SIG-M5 treated with dmso at 0.1 percent for 504 hours (cell line): Measurements from ENCODE around the gene ANKS1A.

Source experiments
- DNase-seq: peaks from one replicate; lab custom pipeline; 2025; ENCODE audit not compliant: unreplicated experiment; lab: John Stamatoyannopoulos, UW

Gene ANKS1A

DNA sequence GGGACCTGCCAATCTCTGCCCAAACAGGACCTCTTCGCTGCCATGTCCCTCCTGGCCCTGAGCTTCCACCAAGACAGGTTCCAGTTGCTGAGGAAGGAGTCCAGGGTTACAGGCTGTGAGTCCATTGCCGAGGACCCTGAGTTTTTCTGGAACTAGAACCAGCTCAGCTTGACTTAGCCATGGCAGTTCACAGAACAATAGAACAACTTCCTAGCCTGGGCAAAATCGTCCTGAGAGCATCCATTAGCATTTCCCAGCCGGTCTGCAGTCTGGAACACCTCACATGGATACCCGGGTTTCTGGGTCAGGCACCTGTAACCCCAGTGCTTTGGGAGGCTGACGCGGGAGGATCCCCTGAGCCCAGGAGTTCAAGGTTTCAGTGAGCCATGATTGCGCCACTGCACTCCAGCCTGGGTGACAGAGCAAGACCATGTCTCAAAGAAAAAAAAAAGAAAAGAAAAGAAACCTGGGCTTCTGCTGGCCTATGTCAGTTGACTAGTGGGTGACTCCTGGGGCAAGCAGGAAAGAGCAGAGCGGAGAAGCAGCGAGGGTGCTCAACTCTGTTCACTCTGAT lies 161.8 kb downstream of the ANKS1A start:
- no peak for DNase-seq

DNA sequence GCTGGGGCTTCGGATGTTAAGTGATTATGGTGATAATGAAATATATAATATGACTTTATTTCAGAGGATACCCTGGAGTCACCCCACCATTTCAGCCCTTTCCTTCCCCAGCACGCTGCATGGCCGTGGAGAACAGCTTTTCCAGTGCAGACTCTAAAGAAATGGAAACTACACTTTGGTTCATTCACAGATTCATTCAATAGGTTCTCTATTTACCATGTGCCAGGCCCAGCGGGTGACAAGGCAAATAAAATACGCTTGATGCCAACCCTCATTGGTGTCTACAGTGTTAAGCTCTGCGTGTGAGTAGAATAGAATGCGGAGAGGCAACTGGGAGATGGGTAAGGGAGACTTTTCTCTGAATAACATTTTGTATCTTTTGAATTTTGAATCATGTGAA lies 162.3 kb downstream of the ANKS1A start:
- no peak for DNase-seq

DNA sequence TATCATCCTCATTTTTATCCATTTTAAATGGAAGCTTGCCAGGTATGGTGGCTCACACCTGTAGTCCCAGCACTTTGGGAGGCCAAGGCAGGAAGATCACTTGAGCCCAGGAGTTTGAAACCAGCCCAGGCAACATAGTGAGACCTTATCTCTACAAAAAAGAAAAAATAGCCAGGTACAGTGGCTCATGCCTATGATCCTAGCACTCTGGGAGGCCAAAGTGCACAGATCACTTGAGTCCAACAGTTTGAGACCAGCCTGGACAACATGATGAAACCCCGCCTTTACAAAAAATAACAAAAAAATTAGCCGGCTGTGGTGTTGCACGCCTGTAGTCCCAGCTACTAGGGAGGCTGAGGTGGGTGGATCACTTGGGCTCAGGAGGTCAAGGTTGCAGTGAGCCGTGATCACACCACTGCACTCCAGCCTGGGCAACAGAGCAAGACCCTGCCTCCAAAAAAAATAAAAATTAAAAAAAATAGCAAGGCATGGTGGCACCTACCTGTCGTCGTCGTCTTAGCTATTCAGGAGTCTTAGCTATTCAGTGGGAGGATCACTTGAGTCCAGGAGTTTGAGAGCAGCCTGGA lies 163.0 kb downstream of the ANKS1A start:
- DNase-seq, result no peak

DNA sequence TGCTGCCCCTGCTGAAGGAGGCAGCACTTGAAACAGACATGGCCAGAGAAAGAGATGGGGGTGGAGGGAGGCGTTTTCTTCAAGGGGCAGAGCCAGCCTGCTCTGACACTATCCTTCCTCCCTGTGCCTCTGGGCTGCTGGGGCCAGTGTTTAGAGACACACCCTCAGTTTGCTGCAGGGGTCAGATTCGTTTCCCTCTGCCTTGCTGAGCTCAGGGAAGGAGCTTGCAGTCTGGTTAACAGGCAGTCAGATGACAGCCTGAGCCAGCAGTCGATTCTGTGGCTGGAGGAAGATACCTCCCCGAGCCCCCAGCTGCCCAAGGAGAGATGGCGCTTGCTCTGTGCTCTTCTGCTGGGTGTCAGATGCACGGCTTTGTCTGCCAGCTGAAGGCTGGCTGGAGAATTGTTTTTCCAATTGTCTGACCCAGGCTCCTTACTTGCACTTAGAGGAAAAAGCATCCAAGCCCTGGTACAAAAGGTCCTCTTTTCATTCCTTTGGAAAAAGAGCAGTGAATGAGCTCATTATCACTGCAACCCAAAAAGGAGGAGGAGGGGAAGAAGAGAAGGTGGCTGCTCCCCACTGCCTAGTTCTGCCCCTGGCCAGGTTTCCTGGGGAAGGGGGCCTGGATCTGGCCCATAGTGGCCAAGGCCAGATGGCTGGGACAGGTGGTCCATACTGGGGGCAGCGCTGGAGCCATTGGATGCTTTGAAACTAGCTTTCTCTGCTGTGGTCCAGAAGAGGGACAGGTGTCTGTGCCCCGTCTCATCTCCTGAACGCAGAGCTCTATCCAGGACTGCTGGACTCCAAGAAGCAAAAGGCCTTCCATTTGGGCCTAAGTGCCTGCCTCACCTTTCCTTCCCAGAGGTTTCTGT lies 163.9 kb downstream of the ANKS1A start:
- no peak for DNase-seq

DNA sequence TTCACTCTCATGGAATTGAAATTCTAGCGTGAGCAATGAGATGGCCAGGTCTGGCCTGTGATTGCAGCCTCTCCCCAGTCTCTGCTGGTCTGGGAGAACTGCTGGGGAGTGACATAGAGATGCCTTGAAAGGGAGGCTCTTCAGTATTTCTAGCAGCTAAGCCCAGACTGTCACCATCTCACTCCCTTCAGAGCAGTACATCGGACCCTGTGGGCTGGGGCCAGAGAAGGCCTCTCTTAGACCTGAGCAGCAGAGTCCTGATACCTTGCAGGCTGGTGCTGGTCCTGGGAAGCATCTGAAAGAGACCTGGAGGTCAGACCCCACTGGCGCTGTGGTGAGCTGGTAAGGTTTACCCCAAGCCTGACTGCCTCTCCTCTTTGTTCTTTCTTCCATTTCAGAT lies 164.6 kb downstream of the ANKS1A start:
- DNase-seq, result no peak

DNA sequence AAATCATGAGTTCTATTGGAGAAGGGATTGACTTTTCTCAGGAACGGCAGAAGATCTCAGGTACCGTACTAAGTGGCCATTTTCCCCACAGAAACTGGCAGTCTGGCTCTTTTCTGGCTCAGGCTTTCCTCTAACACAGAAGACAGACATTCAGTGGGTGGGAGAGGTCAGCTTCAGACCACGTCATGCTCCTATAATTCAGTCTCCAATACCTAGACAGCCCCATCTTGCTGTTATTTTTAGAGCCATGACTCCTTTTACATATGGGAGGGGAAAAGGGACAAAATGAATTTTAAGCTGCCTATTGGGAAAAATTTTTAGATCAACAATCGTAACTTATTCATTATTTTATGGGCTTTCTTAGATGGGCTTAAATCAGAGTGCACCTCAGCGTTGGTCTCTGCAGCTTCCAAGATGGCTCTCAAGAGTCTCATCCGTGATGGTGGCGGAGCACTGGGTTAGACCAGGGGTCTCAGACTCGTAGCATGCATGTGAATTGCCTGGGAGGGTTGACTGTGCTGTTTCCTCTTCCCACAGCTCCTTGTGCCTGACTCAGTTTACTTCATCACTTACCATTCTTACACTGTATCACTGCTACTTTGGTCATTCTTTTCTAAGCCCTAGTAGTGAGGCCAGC lies 165.2 kb downstream of the ANKS1A start:
- no peak for DNase-seq

DNA sequence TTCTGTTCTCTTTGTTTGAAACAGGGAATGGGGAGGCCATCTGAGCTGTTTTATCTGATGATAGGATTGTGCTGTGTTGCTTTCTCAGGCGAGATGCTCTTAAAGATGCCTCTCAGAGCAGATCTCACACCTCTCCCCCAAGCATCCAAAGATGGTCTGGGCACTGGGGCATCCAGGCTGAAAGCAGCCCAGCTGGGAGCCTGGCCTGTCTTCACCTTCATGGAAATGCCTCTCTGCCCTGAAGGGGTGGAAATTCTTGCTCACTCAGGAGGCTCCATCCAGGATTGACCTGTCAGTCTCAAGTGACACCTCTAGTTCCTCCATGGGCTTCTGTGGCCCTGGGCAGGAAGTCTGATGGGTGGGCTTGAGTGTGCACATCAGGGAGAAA lies 165.7 kb downstream of the ANKS1A start:
- DNase-seq, result no peak

DNA sequence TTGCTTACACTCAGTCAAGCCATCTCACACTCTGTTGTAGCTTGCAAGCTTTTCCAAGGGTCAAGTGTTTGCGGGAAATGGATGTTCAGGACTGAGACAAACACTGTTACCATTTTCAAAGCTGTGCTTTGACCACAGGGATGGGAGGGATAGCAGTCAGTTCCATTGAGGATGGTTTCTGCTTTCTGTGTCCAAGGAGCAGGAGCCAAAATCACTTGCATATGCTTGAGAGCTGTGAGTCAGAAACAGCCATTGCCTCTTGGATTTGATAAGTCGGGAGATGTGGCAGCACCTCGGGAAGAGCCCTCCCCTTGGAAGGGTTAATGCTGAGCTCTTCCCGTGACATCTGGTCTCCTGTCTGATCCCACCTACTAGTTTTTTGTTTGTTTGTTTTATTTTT lies 166.8 kb downstream of the ANKS1A start:
- no peak for DNase-seq

DNA sequence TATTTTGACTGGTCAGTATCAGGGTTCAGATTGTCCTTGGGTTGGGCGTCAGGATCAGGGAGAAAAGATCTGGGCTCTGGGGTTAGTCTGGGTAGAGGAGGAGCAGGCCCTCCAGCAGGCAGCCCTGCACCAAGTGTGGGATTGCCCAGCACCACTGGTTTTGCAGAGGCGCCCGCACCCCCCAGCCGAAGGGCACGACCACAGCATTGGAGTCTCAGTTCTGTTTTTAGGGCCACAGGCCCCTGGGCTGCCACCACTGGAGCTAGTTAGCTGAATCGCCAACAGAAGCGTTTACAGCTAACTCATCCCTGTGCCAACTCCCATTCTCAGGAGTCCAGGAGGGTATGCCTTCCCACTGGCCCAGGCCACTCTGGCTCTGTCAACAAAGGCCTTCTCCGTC lies 167.9 kb downstream of the ANKS1A start:
- DNase-seq, result no peak

DNA sequence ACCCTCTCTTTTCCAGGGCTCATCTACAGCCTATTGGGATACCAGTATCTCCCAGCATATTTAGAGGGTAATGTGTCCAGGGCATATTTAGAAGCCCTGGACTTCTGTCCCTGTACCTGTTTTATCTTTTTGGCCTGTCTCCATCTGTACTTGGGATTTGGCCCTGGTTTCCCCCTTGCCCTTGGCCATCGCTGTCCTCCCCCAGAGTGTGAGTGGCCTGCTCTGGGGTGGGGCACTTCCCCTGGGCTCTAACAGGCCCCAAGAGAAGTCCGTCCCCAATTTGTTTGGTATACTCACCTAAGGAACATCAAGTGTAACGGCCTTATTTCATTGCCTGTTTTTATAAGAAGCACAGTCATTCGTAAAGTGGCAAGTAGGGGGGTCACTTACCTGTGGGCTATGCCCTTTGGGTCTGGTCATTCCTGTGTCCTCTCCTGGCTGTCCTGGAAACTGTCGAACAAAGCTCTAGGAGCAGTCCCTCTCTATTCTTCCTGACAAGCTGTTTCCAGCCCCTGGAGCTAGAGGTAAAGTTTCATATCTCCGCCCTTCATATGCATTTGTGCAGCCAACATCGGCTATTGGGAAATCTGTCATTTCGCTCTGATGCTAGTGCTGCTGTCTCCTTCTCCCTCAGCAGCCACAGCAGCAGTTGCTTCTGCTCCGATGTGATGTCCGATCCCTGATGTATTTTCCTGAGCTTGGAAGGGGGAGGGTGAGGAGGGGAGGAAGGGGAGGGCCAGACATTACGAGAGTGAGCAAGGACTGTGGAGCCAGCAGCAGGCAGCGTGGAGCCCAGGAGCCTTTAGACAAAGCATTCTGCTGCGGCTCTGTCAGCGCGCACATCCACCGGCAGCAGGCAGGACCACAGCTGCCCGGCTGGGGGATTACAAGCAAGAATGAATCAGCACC lies 168.6 kb downstream of the ANKS1A start:
- no peak for DNase-seq

DNA sequence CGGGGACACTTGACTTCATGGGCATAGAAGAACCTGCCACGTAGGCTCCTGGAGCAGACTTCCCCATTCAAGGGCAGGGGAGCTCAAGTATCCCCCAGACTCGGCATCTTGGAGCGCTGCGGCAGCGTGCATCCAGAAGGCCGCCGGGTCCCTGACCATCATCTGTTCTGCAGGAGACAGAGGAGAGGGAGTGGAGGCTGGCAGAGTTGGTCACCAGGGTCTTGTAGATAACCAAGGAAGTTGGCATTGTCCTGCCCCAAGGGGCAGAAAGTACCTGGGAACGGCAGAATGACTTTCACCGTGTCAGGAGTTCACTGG lies 169.3 kb downstream of the ANKS1A start:
- no peak for DNase-seq

DNA sequence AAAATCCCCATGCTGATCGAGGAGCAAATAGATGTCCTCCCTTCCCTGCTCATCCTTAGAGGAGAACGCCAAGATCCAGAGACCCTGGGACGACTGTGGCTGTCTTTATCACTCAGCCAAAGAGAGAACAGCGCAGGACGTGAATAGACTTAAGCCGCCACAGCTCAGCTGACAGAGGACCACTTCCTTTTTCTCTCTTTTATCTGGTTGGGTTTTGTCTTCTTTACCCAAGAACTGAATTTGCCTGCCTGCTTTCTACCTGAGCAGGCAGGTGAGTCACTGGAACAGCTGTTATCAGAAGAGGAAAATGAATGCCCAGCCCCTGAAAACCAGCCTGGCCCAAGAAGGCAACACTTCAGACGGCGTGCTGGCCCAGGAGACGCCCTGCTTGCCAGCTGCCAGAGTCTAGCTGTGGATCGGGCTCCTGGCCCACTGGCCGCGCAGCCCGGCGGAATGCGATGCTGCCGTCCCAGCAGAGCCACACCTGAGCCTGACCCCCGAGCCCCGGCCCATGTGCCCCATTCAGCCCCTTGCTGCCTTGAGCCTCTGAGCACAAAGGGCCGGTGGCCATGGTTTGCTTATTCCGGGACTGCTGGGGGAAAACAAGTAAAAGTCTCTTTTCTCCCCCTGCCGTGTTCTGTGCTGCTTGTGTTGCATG lies 169.9 kb downstream of the ANKS1A start:
- no peak for DNase-seq

DNA sequence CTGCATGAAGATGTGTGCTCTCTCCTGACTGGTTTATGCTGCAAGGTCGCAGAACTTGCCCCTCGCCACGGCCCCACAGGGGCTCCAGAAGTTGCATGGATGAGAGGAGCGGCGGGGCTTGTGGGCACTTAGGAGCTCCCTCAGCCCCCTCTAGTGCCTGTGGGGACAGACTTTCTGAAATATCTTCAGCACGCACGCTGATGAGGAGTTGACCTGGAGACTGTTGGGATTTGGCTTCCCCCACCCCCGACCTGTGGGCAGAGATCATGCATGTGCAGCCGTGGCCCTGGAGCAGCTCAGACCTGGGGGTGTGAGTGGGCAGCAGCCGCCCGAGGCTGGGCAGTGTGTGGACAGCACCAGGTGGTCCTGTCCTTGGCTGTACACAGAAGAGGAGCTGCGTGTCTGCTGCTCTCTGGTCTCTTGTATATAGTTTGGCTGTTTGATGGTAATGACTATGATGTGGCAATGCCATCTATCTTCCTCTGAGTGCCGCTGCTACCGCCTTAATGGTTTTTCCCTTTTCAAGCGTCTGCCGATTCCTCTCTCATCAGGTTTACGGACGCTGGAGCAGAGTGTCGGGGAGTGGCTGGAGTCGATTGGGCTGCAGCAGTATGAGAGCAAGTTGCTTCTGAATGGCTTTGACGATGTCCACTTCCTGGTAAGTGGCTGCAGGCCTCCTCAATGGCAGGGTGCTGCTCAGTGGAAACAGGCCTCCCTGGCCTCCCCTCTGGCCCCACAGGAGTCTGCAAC lies 170.7 kb downstream of the ANKS1A start:
- DNase-seq, result no peak

DNA sequence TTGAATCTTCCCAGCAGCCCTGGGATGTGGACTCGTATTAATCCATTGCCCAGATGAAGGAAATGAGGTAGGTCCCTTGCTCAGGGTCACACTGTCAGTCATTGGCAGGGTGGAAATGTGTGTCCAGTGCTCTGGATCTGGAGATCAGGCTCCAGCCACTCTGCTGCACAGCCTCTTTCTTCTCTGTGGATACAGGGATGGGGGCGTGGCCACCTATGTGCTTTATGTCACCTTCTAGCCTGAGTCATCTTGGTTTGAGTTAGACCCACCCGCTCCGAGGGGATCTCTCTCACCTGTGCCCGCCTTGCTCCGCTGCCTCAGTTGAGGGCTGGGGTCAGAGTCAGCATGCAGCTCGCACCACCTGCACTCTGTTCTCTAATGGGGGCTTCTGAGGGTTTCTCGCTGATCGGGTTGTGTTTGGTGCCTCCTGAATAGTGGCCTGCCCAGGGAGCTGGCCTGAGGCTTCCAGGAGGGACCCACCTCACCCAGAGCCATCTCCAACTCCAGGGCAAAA lies 172.1 kb downstream of the ANKS1A start:
- DNase-seq, result no peak

DNA sequence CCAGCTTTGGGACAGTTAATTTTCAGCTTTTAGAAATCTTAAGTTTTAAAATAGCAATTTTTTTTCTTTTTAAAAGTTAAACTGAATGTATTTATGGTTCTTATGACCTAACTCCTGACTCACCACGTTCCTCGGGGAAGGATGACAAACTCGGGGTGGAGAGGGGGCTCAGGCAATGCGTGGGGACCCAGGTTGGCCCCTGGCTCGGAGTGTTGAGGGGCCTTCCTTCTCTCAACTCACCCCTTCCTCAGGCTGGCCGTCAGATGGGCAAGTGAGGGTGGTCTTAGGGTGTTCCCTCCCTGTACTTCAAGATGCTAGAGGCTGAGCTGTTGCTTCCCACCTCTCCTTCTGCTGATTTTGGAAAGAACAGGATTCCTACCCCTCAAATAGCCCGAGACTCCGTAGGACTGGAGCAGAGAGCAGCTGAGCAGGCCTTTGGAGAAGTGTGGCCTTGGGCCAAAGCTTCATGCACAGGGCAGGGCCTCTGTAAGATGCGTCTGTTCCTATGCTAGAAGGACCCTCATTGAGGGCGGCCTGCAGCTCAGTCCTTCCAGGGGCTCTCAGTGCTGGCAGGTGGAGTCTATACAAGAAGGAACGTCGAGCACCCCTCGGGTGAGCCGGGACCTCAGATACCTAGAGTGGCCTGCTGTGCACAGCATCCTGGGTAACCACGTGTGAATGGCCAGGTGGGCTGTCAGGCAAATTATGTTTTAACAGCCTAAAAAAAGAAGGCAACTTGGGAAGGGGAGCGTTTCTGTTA lies 172.8 kb downstream of the ANKS1A start:
- no peak for DNase-seq

DNA sequence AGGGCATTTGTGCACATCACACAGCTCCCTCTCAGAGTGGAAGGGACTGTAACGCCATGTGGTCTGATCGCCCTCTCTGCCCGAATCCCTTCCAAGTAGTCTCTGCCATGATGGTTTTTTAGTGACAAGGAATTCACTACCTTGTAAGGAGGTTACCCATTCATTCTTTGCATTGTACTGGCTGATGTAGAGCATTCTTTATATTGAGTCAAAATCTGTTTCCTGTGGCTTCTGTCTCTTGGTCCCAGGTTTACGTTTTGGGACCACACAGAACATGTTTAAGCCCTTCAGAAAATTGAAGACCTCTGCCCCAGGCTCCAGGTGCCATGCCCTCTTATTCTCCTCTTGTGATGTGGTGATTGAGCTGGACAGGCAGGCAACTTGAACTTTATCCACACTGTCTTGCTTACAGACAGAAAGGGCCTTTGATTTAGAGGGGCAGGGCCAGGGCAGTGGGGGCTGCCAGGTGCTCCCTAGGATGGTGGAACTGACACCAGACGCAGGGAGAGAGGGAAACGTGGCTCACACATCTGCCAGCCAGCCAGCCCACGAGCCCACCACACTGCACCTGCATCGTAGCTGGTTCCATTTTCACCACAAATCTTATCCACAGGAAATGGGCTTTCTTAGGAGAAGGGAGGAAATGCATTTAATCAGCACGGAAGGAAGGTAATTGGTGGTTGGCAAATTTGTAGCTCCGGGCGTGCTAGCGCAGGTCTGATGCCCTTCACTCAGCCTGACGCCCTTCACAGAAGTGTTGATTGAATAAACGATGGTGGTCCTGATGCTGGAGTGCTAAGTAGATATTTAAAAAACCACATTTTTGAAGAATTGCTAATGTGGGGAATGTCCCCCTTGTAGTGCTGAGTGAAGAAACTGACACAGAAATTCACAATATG lies 173.9 kb downstream of the ANKS1A start:
- no peak for DNase-seq

DNA sequence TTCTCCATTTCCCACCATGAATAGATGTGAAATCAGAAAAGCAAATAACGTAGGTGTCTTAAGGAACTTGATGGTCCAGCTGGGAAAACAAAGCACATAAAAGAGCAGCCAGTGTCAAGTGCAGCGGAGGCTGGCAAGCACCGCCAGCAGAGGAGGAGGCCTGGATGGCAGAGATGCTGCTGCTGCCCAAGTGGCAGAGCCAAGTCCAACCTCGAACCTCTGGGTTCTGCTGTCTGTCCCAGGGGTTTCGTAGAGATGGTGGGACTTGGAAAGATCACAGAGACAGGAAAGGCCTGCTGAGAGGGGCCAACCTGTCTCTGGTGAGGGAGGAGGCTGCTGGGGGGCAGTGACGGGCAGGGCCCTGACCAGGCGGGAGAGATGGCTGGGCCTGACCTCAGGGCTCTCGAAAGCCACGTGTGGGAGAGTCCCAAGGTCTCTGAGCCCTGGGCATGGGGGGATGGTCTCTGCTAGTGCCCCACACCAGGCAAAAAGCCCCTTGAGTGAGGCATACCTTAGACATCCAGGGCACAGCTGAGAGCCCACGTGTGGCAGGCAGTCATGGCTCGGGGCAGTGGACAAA lies 174.7 kb downstream of the ANKS1A start:
- no peak for DNase-seq

DNA sequence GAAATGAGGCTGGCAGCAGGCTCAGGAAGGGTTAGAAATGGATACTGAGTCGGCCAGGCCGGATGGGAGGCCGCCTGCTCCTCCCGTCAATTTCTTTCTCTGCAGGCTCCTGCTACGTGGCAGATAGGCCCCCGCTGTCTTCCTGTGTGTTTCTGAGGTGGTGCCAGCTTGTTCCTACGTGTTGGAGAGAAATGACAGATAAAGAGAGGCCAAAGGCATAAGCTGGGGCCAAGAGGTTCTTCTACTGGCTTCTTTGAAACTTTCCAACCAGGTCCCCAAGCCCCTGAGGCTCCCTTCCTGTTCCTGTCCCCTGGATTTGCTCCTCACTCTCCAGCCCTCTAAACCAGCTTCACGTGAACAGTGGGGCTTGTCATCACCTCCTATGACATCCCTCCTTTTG lies 175.2 kb downstream of the ANKS1A start:
- no peak for DNase-seq
